ENCODE data around the gene EPAS1. TPM values are rescaled to one million over a fixed set of nuclear protein-coding genes. Genes with fewer than 3 reads are reported as not detected.

EPAS1 gene
- total RNA-seq, 1 experiment from 2014 or later: 8.5 TPM

DNA sequence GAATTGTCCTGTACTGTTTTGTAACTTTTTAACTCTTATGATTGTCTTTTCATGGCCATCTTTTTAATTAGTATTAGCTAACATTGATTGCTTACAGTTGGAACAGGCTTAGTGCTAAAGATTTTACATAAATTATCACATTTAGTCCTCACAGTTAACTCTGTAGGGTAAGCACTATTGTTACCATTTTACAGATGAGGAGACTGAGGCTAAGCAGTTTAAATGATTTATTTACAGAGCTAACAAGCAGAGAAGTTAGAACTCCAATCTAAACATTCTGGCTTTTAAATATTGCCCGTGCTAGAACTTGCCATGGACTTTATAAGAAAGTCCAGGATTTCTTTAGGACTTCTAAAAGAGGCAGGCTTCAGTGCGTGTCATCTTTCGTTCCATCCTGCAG, 48.6 kb downstream of the EPAS1 start (continued):
- TF ChIP-seq ETV6 (CRISPR knock-in tag; IDR thresholded peaks at IDR 0.05): no peak
- TF ChIP-seq NR2C2 (CRISPR knock-in tag; IDR thresholded peaks at IDR 0.05): no peak
- TF ChIP-seq, protein P1, sequence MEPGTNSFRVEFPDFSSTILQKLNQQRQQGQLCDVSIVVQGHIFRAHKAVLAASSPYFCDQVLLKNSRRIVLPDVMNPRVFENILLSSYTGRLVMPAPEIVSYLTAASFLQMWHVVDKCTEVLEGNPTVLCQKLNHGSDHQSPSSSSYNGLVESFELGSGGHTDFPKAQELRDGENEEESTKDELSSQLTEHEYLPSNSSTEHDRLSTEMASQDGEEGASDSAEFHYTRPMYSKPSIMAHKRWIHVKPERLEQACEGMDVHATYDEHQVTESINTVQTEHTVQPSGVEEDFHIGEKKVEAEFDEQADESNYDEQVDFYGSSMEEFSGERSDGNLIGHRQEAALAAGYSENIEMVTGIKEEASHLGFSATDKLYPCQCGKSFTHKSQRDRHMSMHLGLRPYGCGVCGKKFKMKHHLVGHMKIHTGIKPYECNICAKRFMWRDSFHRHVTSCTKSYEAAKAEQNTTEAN (CRISPR knock-in tag; IDR thresholded peaks at IDR 0.05): no peak
- TF ChIP-seq, protein P2, sequence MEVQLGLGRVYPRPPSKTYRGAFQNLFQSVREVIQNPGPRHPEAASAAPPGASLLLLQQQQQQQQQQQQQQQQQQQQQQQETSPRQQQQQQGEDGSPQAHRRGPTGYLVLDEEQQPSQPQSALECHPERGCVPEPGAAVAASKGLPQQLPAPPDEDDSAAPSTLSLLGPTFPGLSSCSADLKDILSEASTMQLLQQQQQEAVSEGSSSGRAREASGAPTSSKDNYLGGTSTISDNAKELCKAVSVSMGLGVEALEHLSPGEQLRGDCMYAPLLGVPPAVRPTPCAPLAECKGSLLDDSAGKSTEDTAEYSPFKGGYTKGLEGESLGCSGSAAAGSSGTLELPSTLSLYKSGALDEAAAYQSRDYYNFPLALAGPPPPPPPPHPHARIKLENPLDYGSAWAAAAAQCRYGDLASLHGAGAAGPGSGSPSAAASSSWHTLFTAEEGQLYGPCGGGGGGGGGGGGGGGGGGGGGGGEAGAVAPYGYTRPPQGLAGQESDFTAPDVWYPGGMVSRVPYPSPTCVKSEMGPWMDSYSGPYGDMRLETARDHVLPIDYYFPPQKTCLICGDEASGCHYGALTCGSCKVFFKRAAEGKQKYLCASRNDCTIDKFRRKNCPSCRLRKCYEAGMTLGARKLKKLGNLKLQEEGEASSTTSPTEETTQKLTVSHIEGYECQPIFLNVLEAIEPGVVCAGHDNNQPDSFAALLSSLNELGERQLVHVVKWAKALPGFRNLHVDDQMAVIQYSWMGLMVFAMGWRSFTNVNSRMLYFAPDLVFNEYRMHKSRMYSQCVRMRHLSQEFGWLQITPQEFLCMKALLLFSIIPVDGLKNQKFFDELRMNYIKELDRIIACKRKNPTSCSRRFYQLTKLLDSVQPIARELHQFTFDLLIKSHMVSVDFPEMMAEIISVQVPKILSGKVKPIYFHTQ (CRISPR knock-in tag; IDR thresholded peaks at IDR 0.05): no peak
- TF ChIP-seq NFYB (CRISPR knock-in tag; conservative IDR thresholded peaks at IDR 0.05; ENCODE audit: low read depth): no peak
- TF ChIP-seq CREB1 (CRISPR knock-in tag; IDR thresholded peaks at IDR 0.05): no peak
- TF ChIP-seq CBFB (CRISPR knock-in tag; IDR thresholded peaks at IDR 0.05; ENCODE audit: low read depth): no peak
- TF ChIP-seq KAT7 (CRISPR knock-in tag; IDR thresholded peaks at IDR 0.05; ENCODE audit: borderline replicate concordance): no peak
- TF ChIP-seq, protein P3, sequence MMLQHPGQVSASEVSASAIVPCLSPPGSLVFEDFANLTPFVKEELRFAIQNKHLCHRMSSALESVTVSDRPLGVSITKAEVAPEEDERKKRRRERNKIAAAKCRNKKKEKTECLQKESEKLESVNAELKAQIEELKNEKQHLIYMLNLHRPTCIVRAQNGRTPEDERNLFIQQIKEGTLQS (CRISPR knock-in tag; conservative IDR thresholded peaks at IDR 0.05): no peak

DNA sequence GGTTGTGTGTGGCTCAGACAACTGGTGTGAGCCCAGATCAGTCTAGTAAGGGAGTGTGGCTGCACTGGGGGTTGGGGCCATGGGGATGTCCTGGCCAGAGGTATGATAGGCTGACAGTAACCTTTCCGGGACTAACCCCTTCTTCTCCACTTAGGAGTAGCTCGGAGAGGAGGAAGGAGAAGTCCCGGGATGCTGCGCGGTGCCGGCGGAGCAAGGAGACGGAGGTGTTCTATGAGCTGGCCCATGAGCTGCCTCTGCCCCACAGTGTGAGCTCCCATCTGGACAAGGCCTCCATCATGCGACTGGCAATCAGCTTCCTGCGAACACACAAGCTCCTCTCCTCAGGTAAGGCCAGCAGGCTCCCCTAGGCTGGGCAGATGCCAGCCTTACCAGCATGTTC, 49.5 kb downstream of the EPAS1 start:
- ChIA-PET POLR2A (interaction anchor here (1.1 kb wide), 1 partner anchor 284 kb away, joined by 3 read pairs; no protein-coding TSS in a partner anchor), CTCF (interaction anchor here (1.1 kb wide), 1 partner anchor 354 kb away, joined by 3 read pairs; no protein-coding TSS in a partner anchor)
- Mint-ChIP-seq H3K9me3 (no peaks in the 10 kb centered on the region), H3K4me3 (no peak overlapping the region), H3K36me3 (no peaks in the 10 kb centered on the region), H3K27ac (no peak overlapping the region), H3K27me3 (ENCODE audit: low read depth) (no peaks in the 10 kb centered on the region), H3K4me1 (peaks cover 18% of the 10 kb centered on the region)
- DNase-seq (ENCODE audit: low spot score): no peak
- ATAC-seq: no peak
- no peak for TF ChIP-seq EMX1 (CRISPR knock-in tag; IDR thresholded peaks at IDR 0.05)
- TF ChIP-seq JAZF1 (CRISPR knock-in tag; IDR thresholded peaks at IDR 0.05): no peak
- TF ChIP-seq, protein P1 (CRISPR knock-in tag; IDR thresholded peaks at IDR 0.05): no peak

DNA sequence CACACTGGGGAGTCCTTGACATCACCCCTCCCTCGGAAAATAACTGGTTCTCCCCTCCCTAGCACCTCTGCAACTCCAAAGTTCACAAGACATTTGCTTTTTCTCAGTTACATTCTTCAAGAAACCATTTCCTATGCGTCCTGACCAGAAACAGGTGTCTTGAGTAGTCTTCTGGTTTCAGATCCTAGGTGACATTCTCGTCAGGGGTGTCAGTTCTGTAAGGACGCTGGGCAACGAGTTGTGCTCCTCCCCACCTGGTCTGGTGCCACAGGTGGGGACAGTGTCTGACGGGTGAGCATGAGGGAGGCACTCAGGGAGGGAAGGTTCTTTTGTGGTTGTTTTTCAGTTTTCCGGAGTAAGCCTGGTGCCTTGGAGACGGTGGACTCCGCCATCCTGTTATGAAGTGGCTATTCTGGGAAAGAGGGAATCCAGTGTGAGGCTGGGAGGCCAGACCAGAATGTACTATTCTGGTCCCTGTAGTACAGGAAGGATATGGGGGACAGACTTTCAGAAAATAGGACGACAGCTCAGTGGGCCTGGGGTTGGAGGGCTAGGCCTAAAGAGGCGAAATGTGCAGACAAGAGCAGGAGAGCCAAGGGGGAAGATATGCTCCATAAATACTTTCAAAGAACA, 50.6 kb downstream of the EPAS1 start:
- no peak overlapping the region for H3K4me3 Mint-ChIP-seq
- H3K4me1 Mint-ChIP-seq: peaks cover 24% of the 10 kb centered on the region
- DNase-seq (ENCODE audit: low spot score): no peak
- H3K27ac Mint-ChIP-seq: no peak overlapping the region
- H3K27me3 Mint-ChIP-seq (ENCODE audit: low read depth): no peaks in the 10 kb centered on the region
- ATAC-seq: no peak
- H3K36me3 Mint-ChIP-seq: no peaks in the 10 kb centered on the region
- no peaks in the 10 kb centered on the region for H3K9me3 Mint-ChIP-seq
- TF ChIP-seq SMAD4 (CRISPR knock-in tag; IDR thresholded peaks at IDR 0.05) (no peak), ZNF671 (CRISPR knock-in tag; IDR thresholded peaks at IDR 0.05) (no peak)
- ChIA-PET POLR2A (no interaction called here), CTCF (no interaction called here)

DNA sequence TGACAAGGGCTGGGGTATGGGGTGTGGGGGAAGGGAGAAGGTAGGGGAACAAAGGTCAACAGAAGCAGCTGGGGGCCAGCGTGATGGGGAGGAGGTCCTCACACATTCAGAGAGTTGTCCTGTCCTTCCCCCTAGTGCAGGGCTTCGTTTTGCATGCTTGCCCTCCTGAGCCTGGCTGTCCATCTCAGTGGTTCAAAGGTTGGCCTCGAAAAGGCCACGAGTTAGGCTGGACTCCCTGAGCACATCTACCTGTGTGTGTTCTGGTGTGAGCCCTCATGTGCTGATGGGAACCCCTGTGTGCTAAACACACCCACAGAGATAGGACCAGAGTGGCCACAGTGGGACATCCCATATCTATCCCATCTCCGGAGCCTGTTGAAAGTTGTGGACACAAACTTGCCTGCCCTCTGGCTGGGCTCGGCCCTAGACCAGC, 51.9 kb downstream of the EPAS1 start:
- Mint-ChIP-seq H3K27me3 (ENCODE audit: low read depth) (no peaks in the 10 kb centered on the region), H3K4me3 (no peak overlapping the region), H3K27ac (no peak overlapping the region), H3K9me3 (no peaks in the 10 kb centered on the region), H3K4me1 (peaks cover 28% of the 10 kb centered on the region), H3K36me3 (no peaks in the 10 kb centered on the region)
- ATAC-seq (no peak), DNase-seq (ENCODE audit: low spot score) (no peak)
- ChIA-PET CTCF (interaction anchor here (0.6 to 1.1 kb wide), 2 partner anchors 18 to 105 kb away, joined by 3 read pairs; no protein-coding TSS in a partner anchor), POLR2A (no interaction called here)
- TF ChIP-seq ETV6 (CRISPR knock-in tag; IDR thresholded peaks at IDR 0.05): no peak
- TF ChIP-seq, protein P4, sequence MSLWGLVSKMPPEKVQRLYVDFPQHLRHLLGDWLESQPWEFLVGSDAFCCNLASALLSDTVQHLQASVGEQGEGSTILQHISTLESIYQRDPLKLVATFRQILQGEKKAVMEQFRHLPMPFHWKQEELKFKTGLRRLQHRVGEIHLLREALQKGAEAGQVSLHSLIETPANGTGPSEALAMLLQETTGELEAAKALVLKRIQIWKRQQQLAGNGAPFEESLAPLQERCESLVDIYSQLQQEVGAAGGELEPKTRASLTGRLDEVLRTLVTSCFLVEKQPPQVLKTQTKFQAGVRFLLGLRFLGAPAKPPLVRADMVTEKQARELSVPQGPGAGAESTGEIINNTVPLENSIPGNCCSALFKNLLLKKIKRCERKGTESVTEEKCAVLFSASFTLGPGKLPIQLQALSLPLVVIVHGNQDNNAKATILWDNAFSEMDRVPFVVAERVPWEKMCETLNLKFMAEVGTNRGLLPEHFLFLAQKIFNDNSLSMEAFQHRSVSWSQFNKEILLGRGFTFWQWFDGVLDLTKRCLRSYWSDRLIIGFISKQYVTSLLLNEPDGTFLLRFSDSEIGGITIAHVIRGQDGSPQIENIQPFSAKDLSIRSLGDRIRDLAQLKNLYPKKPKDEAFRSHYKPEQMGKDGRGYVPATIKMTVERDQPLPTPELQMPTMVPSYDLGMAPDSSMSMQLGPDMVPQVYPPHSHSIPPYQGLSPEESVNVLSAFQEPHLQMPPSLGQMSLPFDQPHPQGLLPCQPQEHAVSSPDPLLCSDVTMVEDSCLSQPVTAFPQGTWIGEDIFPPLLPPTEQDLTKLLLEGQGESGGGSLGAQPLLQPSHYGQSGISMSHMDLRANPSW (CRISPR knock-in tag; conservative IDR thresholded peaks at IDR 0.05; ENCODE audit: low read depth): no peak
- no peak for TF ChIP-seq NR2C2 (CRISPR knock-in tag; IDR thresholded peaks at IDR 0.05)
- TF ChIP-seq, protein P5, sequence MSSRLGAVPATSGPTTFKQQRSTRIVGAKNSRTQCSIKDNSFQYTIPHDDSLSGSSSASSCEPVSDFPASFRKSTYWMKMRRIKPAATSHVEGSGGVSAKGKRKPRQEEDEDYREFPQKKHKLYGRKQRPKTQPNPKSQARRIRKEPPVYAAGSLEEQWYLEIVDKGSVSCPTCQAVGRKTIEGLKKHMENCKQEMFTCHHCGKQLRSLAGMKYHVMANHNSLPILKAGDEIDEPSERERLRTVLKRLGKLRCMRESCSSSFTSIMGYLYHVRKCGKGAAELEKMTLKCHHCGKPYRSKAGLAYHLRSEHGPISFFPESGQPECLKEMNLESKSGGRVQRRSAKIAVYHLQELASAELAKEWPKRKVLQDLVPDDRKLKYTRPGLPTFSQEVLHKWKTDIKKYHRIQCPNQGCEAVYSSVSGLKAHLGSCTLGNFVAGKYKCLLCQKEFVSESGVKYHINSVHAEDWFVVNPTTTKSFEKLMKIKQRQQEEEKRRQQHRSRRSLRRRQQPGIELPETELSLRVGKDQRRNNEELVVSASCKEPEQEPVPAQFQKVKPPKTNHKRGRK (CRISPR knock-in tag; IDR thresholded peaks at IDR 0.05; ENCODE audit: borderline replicate concordance): no peak
- TF ChIP-seq, protein P6, sequence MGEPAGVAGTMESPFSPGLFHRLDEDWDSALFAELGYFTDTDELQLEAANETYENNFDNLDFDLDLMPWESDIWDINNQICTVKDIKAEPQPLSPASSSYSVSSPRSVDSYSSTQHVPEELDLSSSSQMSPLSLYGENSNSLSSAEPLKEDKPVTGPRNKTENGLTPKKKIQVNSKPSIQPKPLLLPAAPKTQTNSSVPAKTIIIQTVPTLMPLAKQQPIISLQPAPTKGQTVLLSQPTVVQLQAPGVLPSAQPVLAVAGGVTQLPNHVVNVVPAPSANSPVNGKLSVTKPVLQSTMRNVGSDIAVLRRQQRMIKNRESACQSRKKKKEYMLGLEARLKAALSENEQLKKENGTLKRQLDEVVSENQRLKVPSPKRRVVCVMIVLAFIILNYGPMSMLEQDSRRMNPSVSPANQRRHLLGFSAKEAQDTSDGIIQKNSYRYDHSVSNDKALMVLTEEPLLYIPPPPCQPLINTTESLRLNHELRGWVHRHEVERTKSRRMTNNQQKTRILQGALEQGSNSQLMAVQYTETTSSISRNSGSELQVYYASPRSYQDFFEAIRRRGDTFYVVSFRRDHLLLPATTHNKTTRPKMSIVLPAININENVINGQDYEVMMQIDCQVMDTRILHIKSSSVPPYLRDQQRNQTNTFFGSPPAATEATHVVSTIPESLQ (CRISPR knock-in tag; IDR thresholded peaks at IDR 0.05): no peak
- no peak for TF ChIP-seq MXD4 (CRISPR knock-in tag; IDR thresholded peaks at IDR 0.05; ENCODE audit: borderline replicate concordance)
- TF ChIP-seq NFE2L1 (CRISPR knock-in tag; IDR thresholded peaks at IDR 0.05): no peak

Data from WTC11 (cell line).